Lower leg skin (tissue), 3 donors: ENCODE data around the gene LCP1.

Source experiments
- CTCF ChIP-seq, 3 donors: fragments of 450-650 bp; IDR thresholded peaks; one replicate each; pipeline ENCODE4 v1.5.1; 2016; ENCODE audit warnings: antibody characterized with exemption in 3 of 3, mild to moderate bottlenecking in 3 of 3, moderate library complexity in 2 of 3
- POLR2A ChIP-seq, 2 donors: fragments of 450-650 bp; IDR thresholded peaks; one replicate each; pipeline ENCODE4 v1.6.1; 2016 to 2017; ENCODE audit warnings: antibody characterized with exemption in 2 of 2, mild to moderate bottlenecking in 1 of 2, moderate library complexity in 1 of 2

GRCh38 chr13:46122304-46122703 is 59.7 kb downstream of the LCP1 start:
- TF ChIP-seq POLR2A (IDR thresholded peaks at IDR 0.05) (no peak), CTCF (IDR thresholded peaks at IDR 0.05) (no peak)
